ENCODE data around the gene RPTOR. TPM values are rescaled to one million over a fixed set of nuclear protein-coding genes. Genes with fewer than 3 reads are reported as not detected.

RPTOR gene
- total and polyA plus RNA-seq, 10 of the 15 experiments (the other 5 are each of a cell fraction or from before 2014, with no cell fraction given) = 0.18 to 32.1 (median 7.8) TPM

GRCh38 chr17:80955078-80955477 lies 410.4 kb downstream of the RPTOR start (continued):
- TF ChIP-seq, protein P1, sequence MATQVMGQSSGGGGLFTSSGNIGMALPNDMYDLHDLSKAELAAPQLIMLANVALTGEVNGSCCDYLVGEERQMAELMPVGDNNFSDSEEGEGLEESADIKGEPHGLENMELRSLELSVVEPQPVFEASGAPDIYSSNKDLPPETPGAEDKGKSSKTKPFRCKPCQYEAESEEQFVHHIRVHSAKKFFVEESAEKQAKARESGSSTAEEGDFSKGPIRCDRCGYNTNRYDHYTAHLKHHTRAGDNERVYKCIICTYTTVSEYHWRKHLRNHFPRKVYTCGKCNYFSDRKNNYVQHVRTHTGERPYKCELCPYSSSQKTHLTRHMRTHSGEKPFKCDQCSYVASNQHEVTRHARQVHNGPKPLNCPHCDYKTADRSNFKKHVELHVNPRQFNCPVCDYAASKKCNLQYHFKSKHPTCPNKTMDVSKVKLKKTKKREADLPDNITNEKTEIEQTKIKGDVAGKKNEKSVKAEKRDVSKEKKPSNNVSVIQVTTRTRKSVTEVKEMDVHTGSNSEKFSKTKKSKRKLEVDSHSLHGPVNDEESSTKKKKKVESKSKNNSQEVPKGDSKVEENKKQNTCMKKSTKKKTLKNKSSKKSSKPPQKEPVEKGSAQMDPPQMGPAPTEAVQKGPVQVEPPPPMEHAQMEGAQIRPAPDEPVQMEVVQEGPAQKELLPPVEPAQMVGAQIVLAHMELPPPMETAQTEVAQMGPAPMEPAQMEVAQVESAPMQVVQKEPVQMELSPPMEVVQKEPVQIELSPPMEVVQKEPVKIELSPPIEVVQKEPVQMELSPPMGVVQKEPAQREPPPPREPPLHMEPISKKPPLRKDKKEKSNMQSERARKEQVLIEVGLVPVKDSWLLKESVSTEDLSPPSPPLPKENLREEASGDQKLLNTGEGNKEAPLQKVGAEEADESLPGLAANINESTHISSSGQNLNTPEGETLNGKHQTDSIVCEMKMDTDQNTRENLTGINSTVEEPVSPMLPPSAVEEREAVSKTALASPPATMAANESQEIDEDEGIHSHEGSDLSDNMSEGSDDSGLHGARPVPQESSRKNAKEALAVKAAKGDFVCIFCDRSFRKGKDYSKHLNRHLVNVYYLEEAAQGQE (IDR thresholded peaks at IDR 0.05; ENCODE audit: low read depth, low read length) = no peak
- no peak for TF ChIP-seq RELA (IDR thresholded peaks at IDR 0.05; ENCODE audit: borderline replicate concordance, partially characterized antibody)
- TF ChIP-seq NR2F1 (conservative IDR thresholded peaks at IDR 0.05) = no peak
- no peak for TF ChIP-seq SREBF2 (IDR thresholded peaks at IDR 0.05; ENCODE audit: low read length)
- TF ChIP-seq NR2C1 (IDR thresholded peaks at IDR 0.05) = no peak
- no peak for TF ChIP-seq EED (IDR thresholded peaks at IDR 0.05; ENCODE audit: low read depth)
- TF ChIP-seq SMAD1 (IDR thresholded peaks at IDR 0.05; ENCODE audit: low read depth, partially characterized antibody) = no peak

DNA sequence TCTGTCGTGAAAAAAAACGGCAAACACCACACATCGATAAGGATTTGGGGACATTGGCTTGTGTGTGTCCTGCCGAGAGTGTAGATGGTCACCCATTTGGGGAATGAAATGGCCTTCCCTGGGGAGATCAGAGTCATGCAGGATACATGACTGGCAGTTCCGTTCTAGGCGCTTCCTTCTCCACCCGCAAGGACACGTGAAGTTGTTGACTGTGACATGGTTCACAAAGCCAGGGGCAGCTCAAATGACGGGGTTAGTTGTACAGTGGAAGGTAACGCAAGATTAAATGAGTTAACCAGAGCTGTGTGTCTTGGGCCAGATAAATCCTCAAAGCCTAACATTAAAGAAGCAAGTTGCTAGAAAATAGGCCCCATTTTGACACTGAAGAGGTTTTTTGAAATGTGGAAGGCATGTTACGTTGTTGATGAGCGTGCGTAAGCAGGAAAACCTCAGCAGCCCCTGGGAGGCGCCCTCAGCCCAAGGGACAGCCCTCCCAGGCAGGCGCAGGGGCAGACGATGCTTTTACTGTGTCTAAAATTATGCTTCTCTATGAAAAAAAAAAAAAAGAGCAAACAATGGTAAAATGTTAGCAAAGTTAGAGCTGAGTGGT lies 411.1 kb downstream of the RPTOR start:
- TF ChIP-seq, protein P1 (IDR thresholded peaks at IDR 0.05; ENCODE audit: low read depth, low read length) = no peak
- no peak for TF ChIP-seq RUNX3 (IDR thresholded peaks at IDR 0.05; ENCODE audit: low read length)
- TF ChIP-seq MAX (IDR thresholded peaks at IDR 0.05; ENCODE audit: low read depth, low read length) = no peak
- no peak for TF ChIP-seq KAT2A (conservative IDR thresholded peaks at IDR 0.05; ENCODE audit: control insufficient read depth, low read depth, low read length)
- TF ChIP-seq PAX5 (IDR thresholded peaks at IDR 0.05; ENCODE audit: borderline replicate concordance, low read depth, low read length) = no peak
- H3K9me3 ChIP-seq (replicated peaks; ENCODE audit: control insufficient read depth, insufficient read depth, low read length) = no peaks in the 10 kb centered on the region
- no peaks in the 10 kb centered on the region for H3K4me1 ChIP-seq (ENCODE audit: control insufficient read depth, insufficient read depth, low read length)
- in situ Hi-C loops (cut with MboI) (no loop called here), intact Hi-C loops (cut with micrococcal nuclease; ENCODE audit: unreplicated experiment) (no loop called here)
- FAIRE-seq (peak; percentile 54), DNase-seq (ENCODE audit: low read depth, low spot score) (no peak), ATAC-seq (no peak)
- 83% methylated on average over 16 of the region's 16 CpGs for WGBS (ENCODE audit: insufficient coverage, insufficient replicate concordance, low lambda C conversion rate, missing lambda C conversion rate)
- no peaks in the 10 kb centered on the region for H4K20me1 ChIP-seq (ENCODE audit: control insufficient read depth, insufficient read depth)
- H3K27ac ChIP-seq (ENCODE audit: control insufficient read depth, insufficient read depth) = no peak overlapping the region
- no peak overlapping the region for H3K4me2 ChIP-seq (ENCODE audit: control insufficient read depth, insufficient read depth)
- no peaks in the 10 kb centered on the region for H3K79me2 ChIP-seq (ENCODE audit: control insufficient read depth, insufficient read depth, low read length)
- CTCF ChIA-PET = interaction anchor here (0.6 kb wide), 1 partner anchor 90 kb away, joined by 4 read pairs; no protein-coding TSS in a partner anchor
- H3K27me3 ChIP-seq (replicated peaks in 1 of 2; ENCODE audit: control insufficient read depth in 2 of 2, insufficient read depth in 2 of 2, low read length in 1 of 2) = no peaks in the 10 kb centered on the region
- no peak overlapping the region for H2AFZ ChIP-seq (ENCODE audit: control insufficient read depth, low read depth, low read length)
- H3K9ac ChIP-seq (ENCODE audit: control insufficient read depth, insufficient read depth, low read length) = no peak overlapping the region
- TSS peak; percentile 53 for BruUV-seq (replicated peaks)
- no peaks in the 10 kb centered on the region for H3K36me3 ChIP-seq (ENCODE audit: control insufficient read depth in 2 of 2, insufficient read depth in 2 of 2, low read length in 1 of 2)
- no peak overlapping the region for H3K4me3 ChIP-seq
- RAD21 ChIA-PET (ENCODE audit: unreplicated experiment) = no interaction called here
- POLR2A ChIA-PET = interaction anchor here (0.6 kb wide), 1 partner anchor 756 kb away, joined by 3 read pairs; no protein-coding TSS in a partner anchor
- SMC1A ChIA-PET (ENCODE audit: uncharacterized antibody, unreplicated experiment) = interaction anchor here (1.1 kb wide), 1 partner anchor 14 kb away, joined by 3 read pairs; no protein-coding TSS in a partner anchor
